IPS-15b (cell line): ENCODE results near the gene LTC4S.

ENCODE experiments used
- H3K27me3 ChIP-seq: one replicate; pipeline ENCODE4 v1.6.1; 2013; ENCODE audit warnings: low read length; ENCODE audit not compliant: control insufficient read depth, insufficient read depth
- H3K36me3 ChIP-seq: one replicate; pipeline ENCODE4 v1.6.1; 2013; ENCODE audit warnings: low read length; ENCODE audit not compliant: control insufficient read depth, insufficient read depth
- H3K4me1 ChIP-seq: one replicate; pipeline ENCODE4 v1.6.1; 2013; ENCODE audit warnings: mild to moderate bottlenecking, low read length; ENCODE audit not compliant: control insufficient read depth, insufficient read depth
- H3K4me3 ChIP-seq: one replicate; pipeline ENCODE4 v1.5.1; 2013; ENCODE audit warnings: low read depth, low read length
- H3K9ac ChIP-seq: one replicate; pipeline ENCODE4 v1.6.1; 2013; ENCODE audit warnings: low read depth, mild to moderate bottlenecking, low read length
- H3K9me3 ChIP-seq: one replicate; pipeline ENCODE4 v1.6.1; 2013; ENCODE audit warnings: mild to moderate bottlenecking, low read length; ENCODE audit not compliant: control insufficient read depth, insufficient read depth

Gene LTC4S

DNA sequence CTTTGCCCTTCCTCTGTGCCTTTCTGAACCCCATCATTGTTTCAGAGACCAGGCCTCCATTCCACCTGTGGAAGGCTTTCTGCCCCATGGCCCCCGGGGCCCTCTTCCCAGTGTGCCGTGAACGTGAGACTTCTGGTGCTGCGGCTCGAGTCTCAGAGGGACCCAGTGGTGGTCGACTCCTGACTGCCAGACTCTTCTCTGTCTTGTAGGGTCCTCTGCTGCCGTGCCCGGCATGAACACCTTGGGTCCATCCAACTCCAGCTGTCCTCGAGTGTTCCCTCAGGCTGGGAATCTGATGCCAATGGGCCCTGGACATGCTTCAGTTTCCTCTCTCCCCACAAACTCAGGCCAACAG is 20.1 kb upstream of the LTC4S start:
- Histone ChIP-seq H3K4me3 (no peak overlapping the region), H3K9ac (no peak overlapping the region), H3K36me3 (peaks cover 51% of the 10 kb centered on the region), H3K27me3 (no peaks in the 10 kb centered on the region), H3K4me1 (no peaks in the 10 kb centered on the region), H3K9me3 (no peaks in the 10 kb centered on the region)

DNA sequence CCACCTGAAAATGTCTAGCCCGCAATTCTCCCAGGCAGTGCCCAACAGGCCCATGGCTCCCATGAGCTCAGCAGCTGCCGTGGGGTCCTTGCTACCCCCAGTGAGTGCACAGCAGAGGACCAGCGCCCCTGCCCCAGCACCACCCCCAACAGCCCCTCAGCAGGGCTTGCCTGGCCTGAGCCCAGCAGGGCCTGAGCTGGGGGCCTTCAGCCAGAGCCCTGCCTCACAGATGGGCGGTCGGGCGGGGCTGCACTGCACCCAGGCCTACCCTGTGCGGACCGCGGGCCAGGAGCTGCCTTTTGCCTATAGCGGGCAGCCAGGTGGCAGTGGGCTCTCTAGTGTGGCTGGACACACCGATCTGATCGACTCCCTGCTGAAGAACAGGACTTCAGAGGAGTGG is 19.3 kb upstream of the LTC4S start:
- Histone ChIP-seq H3K9me3 (no peaks in the 10 kb centered on the region), H3K4me1 (no peaks in the 10 kb centered on the region), H3K36me3 (peaks cover 44% of the 10 kb centered on the region), H3K9ac (no peak overlapping the region), H3K27me3 (no peaks in the 10 kb centered on the region), H3K4me3 (no peak overlapping the region)

DNA sequence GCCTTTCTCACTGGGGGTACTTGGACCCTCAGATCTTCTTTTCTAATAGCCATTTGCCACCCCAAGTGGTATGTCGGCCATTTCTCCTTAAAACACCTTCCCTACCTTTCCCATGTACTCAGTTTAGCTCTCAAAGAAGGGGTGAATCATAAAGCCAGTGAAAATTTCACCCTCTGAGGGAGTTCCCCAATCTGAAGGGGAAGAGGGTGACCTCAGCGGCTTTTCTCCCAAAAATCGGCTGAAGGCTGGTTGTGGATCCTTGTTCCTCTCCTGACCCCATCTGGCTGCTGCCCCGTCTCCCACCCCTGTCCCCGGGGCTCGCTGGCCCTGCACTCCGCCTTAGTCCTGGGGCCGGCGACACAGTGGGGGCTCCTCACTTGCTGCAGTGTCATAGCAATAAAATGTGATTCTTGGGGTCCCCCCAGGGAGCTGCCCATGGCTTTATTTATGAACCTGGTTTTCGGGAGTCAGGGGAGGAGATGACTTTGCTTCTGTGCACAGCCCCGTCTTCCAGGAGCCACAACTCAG is 17.3 kb upstream of the LTC4S start:
- Histone ChIP-seq H3K9ac (no peak overlapping the region), H3K9me3 (no peaks in the 10 kb centered on the region), H3K4me3 (no peak overlapping the region), H3K4me1 (no peaks in the 10 kb centered on the region), H3K27me3 (no peaks in the 10 kb centered on the region), H3K36me3 (peaks cover 39% of the 10 kb centered on the region)

DNA sequence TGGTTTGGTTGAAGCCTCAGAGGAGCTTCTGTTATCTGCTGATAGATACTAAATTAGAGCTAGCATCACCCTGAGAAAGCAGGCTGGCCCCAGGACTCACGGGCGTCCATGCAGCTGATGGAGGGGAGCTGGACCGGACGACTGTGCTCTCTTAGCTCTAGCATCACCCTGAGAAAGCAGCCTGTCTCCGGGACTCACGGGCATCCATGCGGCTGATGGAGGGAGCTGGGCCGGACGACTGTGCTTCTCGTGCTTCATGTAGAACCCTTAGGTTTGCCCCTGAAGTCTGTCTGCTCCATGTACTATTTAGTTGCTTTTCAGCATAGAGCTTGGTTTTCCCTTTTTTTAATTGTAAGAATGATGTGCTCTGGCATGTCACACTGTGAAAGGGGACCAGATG is 16.3 kb upstream of the LTC4S start:
- Histone ChIP-seq H3K27me3 (no peaks in the 10 kb centered on the region), H3K4me3 (no peak overlapping the region), H3K36me3 (peaks cover 36% of the 10 kb centered on the region), H3K9ac (no peak overlapping the region), H3K4me1 (no peaks in the 10 kb centered on the region), H3K9me3 (no peaks in the 10 kb centered on the region)

DNA sequence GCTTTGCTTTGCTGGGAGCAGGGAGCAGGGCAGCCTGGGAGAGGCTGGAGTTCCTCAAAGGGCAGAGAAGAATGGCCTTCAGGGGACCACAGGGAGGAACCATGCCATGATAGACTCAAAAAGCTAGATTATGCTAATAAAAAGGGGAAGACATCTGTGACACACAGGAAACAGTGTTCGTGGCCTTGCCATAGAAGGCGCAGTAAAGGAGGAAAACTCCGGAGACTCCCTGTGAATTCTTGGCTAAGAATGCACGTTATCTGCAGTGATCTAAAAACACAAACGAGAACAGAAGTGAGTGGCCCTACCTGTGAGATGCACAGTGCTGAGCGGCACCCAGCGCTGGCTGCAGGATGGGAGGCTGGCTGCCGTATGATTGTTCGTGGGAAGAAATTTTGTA is 15.9 kb upstream of the LTC4S start:
- Histone ChIP-seq H3K4me1 (no peaks in the 10 kb centered on the region), H3K9ac (no peak overlapping the region), H3K27me3 (no peaks in the 10 kb centered on the region), H3K4me3 (no peak overlapping the region), H3K36me3 (peaks cover 34% of the 10 kb centered on the region), H3K9me3 (no peaks in the 10 kb centered on the region)

DNA sequence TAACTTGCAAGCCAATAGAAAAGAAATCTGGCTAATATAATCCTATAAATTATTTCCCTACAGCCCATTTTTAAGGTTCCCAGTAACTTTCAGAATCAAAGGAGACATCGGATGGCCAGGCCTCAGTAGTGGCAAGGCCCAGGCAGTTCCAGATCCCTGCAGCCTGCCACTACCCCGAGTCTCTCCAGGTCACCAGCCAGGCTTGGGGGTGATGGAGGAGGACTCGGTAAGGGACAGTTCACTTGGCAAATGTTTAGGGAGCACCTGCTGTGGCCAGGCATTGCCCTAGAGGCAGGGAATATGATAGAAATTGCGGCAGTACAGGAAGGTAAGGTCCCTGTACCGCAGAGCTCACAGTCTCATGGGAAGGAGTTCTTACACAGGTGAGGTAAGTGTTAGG is 15.2 kb upstream of the LTC4S start:
- Histone ChIP-seq H3K4me3 (no peak overlapping the region), H3K36me3 (peaks cover 27% of the 10 kb centered on the region), H3K9me3 (no peaks in the 10 kb centered on the region), H3K4me1 (no peaks in the 10 kb centered on the region), H3K27me3 (no peaks in the 10 kb centered on the region), H3K9ac (no peak overlapping the region)

DNA sequence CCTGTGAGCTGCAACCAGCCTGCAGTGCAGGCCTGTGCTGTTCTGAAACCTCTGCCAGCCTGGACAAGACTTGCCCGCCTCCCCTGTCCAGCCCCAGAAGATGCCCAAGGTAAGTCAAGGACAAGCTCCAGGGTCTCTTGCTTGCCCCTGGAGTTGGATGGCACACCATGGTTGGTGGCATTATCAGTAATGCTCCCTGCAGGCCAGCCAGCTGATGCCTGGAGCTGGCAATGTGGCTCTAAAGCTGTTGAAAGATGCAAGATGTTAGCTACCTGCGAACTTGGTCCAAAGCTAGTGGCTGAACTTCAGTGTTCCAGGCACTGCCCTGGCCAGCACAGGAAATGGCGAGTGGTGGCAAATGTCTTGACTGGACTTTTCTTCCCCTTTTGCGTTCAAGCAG is 14.0 kb upstream of the LTC4S start:
- peaks cover 17% of the 10 kb centered on the region for H3K36me3 ChIP-seq
- H3K27me3 ChIP-seq = no peaks in the 10 kb centered on the region

DNA sequence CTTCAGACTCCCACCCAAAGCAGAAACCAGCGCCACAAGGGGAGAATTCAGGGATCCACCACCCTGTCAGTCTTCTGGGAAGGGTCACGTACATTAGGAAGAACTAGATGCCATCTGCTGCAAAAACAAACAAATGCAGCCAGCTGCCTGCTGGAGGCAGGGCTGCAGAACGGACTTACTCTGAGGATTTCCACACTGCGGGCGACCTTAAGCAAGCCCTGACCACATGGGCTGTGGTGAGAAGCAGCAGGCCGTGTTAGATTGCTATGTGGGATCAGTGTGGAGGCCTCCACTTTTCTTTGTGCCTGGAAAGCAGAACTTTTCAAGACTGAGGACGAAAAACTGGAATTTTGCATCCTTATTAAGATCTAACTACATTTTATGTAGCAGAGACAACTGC is 13.4 kb upstream of the LTC4S start:
- Histone ChIP-seq H3K36me3 (peaks cover 16% of the 10 kb centered on the region), H3K9me3 (no peaks in the 10 kb centered on the region), H3K27me3 (no peaks in the 10 kb centered on the region), H3K4me1 (no peaks in the 10 kb centered on the region), H3K9ac (no peak overlapping the region), H3K4me3 (no peak overlapping the region)

More for the DNA sequence above, 14.0 kb upstream of the LTC4S start:
- H3K9me3 ChIP-seq = no peaks in the 10 kb centered on the region
- no peaks in the 10 kb centered on the region for H3K4me1 ChIP-seq
- no peak overlapping the region for H3K9ac ChIP-seq
- H3K4me3 ChIP-seq = no peak overlapping the region

DNA sequence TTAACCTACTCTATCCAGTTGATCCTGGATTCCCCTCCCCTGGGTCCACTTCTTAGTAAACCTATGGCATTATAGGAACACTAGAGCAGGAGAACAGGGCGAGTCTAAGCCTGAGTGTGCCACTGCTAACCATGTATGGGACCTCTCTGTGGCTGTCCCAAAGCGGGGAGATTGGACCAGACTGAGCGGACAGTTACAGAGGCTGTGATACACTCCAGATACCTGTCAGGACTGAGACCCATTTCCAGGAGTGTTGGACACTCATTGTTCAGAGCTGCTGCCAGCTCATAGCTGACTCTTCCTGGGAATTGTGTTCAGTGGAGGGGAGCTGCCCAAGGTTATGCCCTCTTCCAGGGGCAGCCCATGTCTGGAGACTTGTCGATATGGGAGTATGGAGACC is 11.9 kb upstream of the LTC4S start:
- Histone ChIP-seq H3K9me3 (no peaks in the 10 kb centered on the region), H3K36me3 (peaks cover 9% of the 10 kb centered on the region), H3K9ac (no peak overlapping the region), H3K4me1 (no peaks in the 10 kb centered on the region), H3K27me3 (no peaks in the 10 kb centered on the region), H3K4me3 (no peak overlapping the region)

DNA sequence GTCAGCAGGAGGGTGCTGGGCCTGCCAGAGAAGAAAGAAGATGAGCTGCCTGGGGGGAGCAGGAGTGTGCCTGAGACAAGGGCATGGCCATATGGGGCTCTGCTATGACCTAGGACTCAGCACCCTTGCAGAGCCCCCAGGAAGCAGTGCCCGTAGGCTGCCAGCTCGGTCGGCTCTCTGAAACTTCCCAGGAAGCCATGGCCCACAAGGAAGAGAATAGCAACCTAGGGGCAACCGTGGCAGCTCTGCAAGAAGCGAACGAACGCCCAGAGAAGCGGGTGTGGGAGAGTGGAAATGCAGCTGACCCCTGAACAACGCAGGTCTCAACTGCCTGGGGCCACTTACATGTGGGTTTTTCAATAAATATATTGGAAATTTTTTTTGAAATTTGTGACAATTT is 10.7 kb upstream of the LTC4S start:
- Histone ChIP-seq H3K9me3 (no peaks in the 10 kb centered on the region), H3K27me3 (no peaks in the 10 kb centered on the region), H3K36me3 (peaks cover 9% of the 10 kb centered on the region), H3K4me3 (no peak overlapping the region), H3K9ac (no peak overlapping the region), H3K4me1 (no peaks in the 10 kb centered on the region)

DNA sequence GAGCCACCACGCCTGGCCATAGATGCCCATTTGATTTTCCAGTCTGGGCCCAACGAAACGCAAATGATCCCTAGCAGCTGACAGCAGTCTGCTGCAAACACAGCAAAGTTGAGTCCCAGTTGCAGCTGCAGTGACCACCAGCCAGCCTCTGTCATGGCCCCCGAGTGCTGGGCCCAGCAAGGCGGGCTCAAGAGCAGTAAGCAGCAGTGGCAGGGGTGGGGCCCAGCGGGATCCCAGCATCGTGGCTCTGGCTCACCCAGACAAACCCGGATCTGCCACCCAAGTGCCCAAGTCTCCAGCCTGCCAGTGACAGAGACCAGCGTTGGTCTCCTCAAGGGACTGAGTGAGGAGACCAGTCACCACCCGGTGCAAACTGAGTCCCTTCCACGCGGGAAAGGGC is 6.9 kb upstream of the LTC4S start:
- H3K9ac ChIP-seq = no peak overlapping the region
- H3K4me3 ChIP-seq = no peak overlapping the region
- no peaks in the 10 kb centered on the region for H3K9me3 ChIP-seq

DNA sequence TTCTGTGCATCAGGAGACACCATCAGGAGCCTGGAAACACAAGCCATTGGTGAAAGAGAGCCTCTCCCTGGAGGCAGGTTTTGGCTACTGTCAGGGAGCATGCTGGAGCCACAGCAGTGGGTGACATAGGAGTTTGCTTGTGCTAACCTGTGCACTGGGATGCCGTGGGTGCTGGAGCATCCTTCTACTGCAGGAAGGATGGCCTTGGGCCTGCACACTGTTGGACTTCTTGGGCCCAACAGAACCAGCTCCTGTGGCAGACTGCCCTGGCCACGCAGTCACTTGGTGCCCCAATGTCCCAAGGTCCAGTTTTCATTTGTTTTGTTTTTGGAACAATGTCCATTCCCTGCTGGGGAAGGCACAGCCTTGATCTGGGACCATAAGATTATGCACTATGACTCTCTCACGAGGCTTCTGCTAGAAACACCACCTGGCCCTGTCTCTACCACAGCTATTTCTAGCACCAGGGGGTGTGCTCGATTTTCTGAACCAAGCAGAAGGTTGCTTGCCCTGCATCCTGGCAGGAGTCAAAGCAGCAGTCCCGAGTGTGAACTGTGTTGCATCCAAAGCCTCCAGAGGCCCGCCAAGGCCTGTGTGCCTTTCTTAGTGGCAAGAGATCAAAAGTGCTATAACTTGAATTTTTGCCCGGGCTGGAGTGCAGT is 5.5 kb upstream of the LTC4S start:
- H3K9ac ChIP-seq = no peak overlapping the region
- H3K4me3 ChIP-seq = no peak overlapping the region
- no peaks in the 10 kb centered on the region for H3K4me1 ChIP-seq
- H3K36me3 ChIP-seq = no peaks in the 10 kb centered on the region
- H3K27me3 ChIP-seq = no peaks in the 10 kb centered on the region
- H3K9me3 ChIP-seq = no peaks in the 10 kb centered on the region

More for the DNA sequence above, 6.9 kb upstream of the LTC4S start:
- H3K4me1 ChIP-seq = no peaks in the 10 kb centered on the region
- no peaks in the 10 kb centered on the region for H3K36me3 ChIP-seq
- H3K27me3 ChIP-seq = no peaks in the 10 kb centered on the region
